NCI-H1092 (cell line): Measurements from ENCODE around the gene PPME1.

Experiments
- DNase-seq: peaks from one replicate; lab custom pipeline; 2025; lab: John Stamatoyannopoulos, UW

PPME1 gene

DNA sequence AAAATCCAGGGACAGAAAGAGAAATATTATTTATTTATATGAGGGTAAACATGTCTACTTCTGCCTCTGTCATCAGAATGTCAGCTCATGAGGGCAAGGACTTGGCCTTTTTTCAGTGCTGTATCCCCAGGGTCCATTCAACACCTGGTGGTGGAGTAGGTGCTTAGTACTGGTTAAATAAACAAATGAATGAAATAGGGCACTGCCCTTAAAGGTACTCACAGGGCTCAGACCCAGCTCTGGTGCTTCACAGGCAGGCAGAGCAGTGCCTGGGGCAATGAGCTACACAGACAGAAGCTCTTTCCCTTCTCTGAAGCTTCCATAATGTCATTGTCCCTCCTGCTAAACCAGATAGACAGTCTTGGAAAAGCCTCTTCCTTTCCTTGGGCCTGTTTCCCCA, 109.4 kb downstream of the PPME1 start:
- no peak for DNase-seq

DNA sequence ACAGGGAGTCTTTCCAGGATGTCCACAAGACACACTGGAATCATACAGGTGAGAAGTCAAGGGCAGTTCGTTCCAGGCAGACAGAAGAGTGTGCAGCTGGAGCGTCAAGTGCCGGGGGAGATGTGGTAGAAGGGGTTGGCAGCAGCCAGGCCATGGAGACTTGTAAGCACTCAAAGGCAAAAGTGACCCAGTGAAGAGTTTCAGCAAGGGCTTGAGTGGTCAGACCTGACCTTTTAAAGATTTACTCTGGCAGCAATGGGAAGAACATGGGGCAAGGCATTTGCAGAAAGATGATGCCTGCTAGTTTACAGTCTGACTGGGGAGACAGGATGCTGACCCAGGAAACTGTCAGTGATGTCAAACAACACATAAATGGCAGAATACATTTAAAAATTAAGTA, 111.3 kb downstream of the PPME1 start:
- DNase-seq = no peak

DNA sequence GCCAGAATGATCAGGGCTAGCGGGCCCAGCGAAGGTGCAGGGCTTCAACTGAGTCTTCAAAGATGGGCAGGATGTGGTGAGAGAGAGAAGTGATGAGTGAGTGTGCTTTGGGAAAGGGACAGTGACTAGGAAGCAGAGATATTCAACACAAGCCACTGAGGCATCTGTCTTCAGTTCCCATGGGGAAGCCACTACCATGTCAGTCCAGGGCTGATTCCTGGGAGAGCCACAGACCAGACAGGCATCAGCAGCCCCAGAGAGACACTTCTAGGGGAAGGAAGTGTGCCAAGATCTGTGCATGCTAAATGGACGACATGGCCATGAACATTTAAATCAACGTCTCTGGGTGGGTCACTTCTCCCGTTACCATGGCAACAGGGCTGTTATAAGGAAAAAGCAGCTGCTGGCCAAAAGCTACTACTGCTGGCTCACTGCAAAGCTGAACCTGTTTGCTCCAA, 111.9 kb downstream of the PPME1 start:
- DNase-seq = no peak

DNA sequence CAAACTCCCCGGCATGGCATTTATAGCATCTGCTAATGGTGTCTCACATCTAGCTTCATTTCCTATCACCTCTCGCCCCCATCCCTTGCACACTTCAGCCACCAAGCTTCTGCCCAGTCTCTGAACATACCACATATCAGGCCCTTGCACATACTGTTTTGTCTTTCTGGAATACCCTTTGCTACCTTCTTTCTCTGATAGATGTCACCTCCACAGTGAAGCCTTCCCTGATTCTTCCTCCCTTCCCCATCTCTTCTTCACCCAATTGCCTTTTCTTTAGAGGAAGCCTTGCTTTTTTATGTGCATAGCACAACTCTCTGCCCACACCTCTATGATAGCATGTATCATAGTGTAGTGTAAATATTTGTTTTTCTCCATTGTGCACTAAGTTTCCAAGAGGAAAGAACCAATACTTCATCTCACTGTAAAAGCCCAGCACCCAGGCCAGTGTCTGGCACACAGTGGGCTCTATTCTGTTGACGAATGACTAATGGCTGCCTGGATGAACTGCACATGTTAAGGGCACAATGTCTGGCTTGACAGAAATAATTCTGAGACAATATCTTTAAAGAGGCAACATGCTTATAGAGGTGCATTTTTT, 112.6 kb downstream of the PPME1 start:
- DNase-seq = no peak

DNA sequence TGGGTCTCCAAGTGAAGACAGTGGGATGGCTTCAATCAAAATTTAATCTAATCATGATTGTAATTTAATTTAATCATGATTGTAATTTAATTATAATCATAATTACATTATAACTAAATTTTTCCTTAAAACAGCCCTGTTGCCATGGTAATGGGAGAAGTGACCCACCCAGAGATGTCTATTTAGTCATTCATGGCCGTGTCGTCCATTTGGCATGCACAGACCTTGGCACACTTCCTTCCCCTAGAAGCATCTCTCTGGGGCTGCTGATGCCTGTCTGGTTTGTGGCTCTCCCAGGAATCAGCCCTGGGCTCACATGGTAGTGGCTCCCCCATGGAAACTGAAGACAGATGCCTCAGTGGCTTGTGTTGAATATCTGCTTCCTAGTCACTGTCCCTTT, 113.4 kb downstream of the PPME1 start:
- no peak for DNase-seq

DNA sequence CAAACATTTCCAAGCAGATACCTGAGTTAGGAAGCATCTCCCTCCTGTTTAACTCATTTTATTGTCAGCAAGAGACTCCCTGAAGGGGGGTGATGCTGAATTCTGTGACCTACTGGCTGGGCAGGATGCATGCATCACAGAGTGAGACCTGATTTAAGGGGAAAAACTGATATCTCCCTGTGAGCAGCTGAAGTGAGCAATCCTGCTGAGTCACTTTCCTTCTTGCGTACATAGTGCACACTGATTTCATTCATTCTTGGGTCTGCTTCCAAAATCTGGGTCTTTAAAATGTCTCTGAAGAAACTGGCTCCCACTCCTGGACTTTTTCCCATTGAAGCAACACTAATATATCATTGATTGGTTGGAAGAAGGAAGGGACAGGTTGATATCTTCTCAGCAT, 117.1 kb downstream of the PPME1 start:
- DNase-seq = no peak

DNA sequence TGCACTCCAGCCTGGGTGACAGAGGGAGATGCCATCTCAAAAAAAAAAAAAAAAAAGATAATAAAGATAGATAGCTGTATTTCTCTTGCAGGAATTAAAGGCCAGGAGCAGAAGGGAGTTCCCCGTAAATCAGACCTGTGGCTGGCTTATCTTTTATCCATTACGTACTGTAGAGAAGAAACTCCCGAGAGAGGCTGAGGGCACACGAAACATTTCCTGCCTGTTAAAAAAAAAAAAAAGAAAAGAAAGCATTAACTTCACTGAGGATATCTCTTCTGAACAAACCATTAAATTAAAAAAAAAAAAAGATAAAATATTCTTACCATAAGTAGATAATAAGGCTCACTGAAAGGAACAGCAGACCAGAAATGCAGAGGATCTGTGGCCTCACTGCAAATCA, 117.8 kb downstream of the PPME1 start:
- DNase-seq = no peak

DNA sequence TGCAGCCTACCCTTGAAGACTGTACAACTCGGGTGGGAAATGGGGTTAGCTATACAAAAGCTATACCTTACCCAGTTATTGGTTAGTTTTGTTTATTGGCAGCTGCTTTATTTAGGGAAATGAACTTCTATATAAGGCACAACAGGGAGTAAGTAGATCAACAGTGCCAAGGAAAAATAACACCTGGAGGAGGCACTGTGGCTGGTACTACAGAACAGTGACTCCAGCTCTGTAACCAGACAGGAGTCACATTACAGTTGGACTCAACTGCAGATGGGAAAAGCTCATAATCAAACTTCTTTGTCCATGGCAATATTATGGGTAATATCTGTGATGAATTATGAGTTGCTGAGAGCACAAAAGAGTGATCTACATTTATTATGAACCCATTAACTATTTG, 126.4 kb downstream of the PPME1 start:
- DNase-seq = no peak

DNA sequence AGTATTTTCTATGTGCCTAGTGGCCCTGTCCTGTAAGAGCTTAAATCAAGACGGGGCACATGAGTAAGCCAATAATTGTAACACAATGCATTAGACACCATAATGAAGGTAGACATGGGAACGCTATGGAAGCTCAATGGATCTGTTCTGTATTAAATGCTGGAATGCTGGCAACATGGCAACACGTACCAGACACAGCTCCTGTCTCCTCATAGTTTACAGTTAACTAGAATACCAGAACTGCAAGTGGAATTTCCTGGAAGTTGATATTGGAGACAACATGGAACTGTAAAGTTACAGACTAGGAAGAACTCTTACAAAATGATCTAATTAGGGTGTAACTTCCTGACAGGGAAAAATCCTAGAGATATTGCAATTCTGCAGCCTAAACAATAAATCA, 127.9 kb downstream of the PPME1 start:
- DNase-seq = no peak
